Measurements from ENCODE around the gene EYA3.

Gene EYA3

DNA sequence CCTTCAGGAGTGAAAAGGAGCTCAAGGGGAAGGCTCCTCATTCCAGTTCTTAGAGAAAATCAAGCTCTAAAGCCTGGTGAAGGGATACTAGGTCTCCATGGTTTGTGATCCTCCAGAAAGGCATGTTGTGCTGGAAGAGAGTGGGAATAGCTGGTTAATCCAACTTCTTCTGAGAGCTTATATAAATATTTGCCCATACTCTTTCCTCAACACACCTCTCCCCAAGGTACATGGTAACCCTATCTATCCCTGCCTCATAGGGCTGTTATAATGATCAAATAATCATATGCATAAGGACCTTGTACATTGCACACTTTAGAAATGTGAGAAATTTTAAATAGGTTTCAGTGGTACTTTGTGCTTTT lies 114.0 kb downstream of the EYA3 start:
- POLR2A ChIA-PET = interaction anchor here (0.6 kb wide), 1 partner anchor 50 kb away, joined by 6 read pairs; no protein-coding TSS in a partner anchor
- Histone ChIP-seq H3K9me3 (ENCODE audit: control extremely low read depth in 1 of 5, control insufficient read depth in 4 of 5, insufficient read depth in 2 of 5, low read depth in 1 of 5, low read length in 4 of 5) (no peaks in the 10 kb centered on the region), H3K27me3 (replicated peaks in 2 of 5; ENCODE audit: control insufficient read depth in 4 of 5, insufficient read depth in 5 of 5, low read length in 4 of 5) (no peaks in the 10 kb centered on the region), H3K4me3 (ENCODE audit: control insufficient read depth in 1 of 7, extremely low read depth in 1 of 7, insufficient read depth in 4 of 7, low read depth in 2 of 7, low read length in 6 of 7) (no peak overlapping the region), H3K4me1 (ENCODE audit: control extremely low read depth in 1 of 4, control insufficient read depth in 4 of 4, insufficient read depth in 4 of 4, low read length in 3 of 4) (peaks cover 0 to 7% (median 1%) of the 10 kb centered on the region in 4 experiments), H3K27ac (ENCODE audit: insufficient read depth in 1 of 2, low read depth in 1 of 2, low read length in 2 of 2, poor library complexity in 1 of 2, severe bottlenecking in 2 of 2) (no peak overlapping the region), H3K36me3 (ENCODE audit: control insufficient read depth in 4 of 4, insufficient read depth in 4 of 4, low read length in 3 of 4) (peaks cover 9 to 56% (median 29%) of the 10 kb centered on the region in 4 experiments)
- DNase-seq = no peak
- CTCF ChIA-PET = interaction anchor here (0.8 to 5.8 kb wide), 8 partner anchors 13 to 117 kb away, joined by 3 to 40 read pairs (median 4); partner anchors contain the start of gene XKR8

DNA sequence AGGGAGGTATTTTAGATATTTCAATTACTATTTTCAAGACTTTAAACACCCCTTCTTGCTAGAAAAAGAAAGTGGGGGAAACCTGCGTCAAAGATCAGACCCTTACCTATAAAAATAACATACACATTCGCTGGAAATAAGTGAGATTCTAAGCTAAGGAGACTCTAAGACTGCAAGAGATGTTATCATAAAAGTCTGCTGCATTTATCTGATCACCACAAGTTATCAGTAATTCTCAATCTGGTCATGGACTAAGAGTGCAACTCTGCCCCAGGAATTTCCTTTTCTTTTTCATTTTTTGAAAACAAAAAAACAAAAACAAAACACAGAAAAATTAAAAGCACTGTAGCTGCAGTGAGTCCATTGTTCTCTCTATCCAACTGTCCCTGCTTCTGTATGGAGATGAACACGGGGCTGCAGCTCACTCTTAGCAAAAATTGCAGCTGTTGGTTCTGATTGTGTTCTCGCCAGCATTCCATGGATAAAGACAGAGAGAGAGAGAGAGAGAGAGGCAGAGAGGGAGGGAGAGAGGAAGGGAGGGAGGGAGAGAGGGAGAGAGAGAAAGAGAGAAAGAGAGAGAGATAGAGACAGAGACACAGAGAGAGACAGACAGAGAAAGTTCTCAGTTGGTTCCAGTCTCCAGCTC lies 114.5 kb downstream of the EYA3 start:
- WGBS (ENCODE audit: insufficient coverage) = 100% methylated on average over 2 of the region's 4 CpGs
- no peak overlapping the region for H3K27ac ChIP-seq (ENCODE audit: insufficient read depth in 1 of 2, low read depth in 1 of 2, low read length in 2 of 2, poor library complexity in 1 of 2, severe bottlenecking in 2 of 2)
- H3K4me3 ChIP-seq (ENCODE audit: control insufficient read depth in 1 of 7, extremely low read depth in 1 of 7, insufficient read depth in 4 of 7, low read depth in 2 of 7, low read length in 6 of 7) = no peak overlapping the region
- peaks cover 9 to 54% (median 29%) of the 10 kb centered on the region in 4 experiments for H3K36me3 ChIP-seq (ENCODE audit: control insufficient read depth in 4 of 4, insufficient read depth in 4 of 4, low read length in 3 of 4)
- DNase-seq = no peak
- H3K4me1 ChIP-seq (ENCODE audit: control extremely low read depth in 1 of 4, control insufficient read depth in 4 of 4, insufficient read depth in 4 of 4, low read length in 3 of 4) = peaks cover 0 to 2% (median 0%) of the 10 kb centered on the region in 4 experiments
- ChIA-PET CTCF (interaction anchor here (0.7 to 5.8 kb wide), 10 partner anchors 7 to 116 kb away, joined by 3 to 40 read pairs (median 4); partner anchors contain the start of gene XKR8), POLR2A (interaction anchor here (0.6 kb wide), 1 partner anchor 50 kb away, joined by 6 read pairs; no protein-coding TSS in a partner anchor)
- H3K9me3 ChIP-seq (ENCODE audit: control extremely low read depth in 1 of 5, control insufficient read depth in 4 of 5, insufficient read depth in 2 of 5, low read depth in 1 of 5, low read length in 4 of 5) = no peaks in the 10 kb centered on the region
- no peaks in the 10 kb centered on the region for H3K27me3 ChIP-seq (replicated peaks in 2 of 5; ENCODE audit: control insufficient read depth in 4 of 5, insufficient read depth in 5 of 5, low read length in 4 of 5)

GRCh38 chr1:27972141-27972540 lies 116.3 kb downstream of the EYA3 start:
- H3K36me3 ChIP-seq (ENCODE audit: control insufficient read depth in 4 of 4, insufficient read depth in 4 of 4, low read length in 3 of 4) = peaks cover 2 to 59% (median 37%) of the 10 kb centered on the region in 4 experiments
- no peaks in the 10 kb centered on the region for H3K27me3 ChIP-seq (replicated peaks in 2 of 5; ENCODE audit: control insufficient read depth in 4 of 5, insufficient read depth in 5 of 5, low read length in 4 of 5)
- peaks cover 0 to 1% (median 0%) of the 10 kb centered on the region in 4 experiments for H3K4me1 ChIP-seq (ENCODE audit: control extremely low read depth in 1 of 4, control insufficient read depth in 4 of 4, insufficient read depth in 4 of 4, low read length in 3 of 4)
- H3K27ac ChIP-seq (ENCODE audit: insufficient read depth in 1 of 2, low read depth in 1 of 2, low read length in 2 of 2, poor library complexity in 1 of 2, severe bottlenecking in 2 of 2) = no peak overlapping the region
- no peak for DNase-seq
- CTCF ChIA-PET = interaction anchor here (0.8 to 5.8 kb wide), 5 partner anchors 8 to 32 kb away, joined by 3 to 40 read pairs (median 5); partner anchors contain the start of gene XKR8
- POLR2A ChIA-PET = no interaction called here
- WGBS (ENCODE audit: insufficient coverage) = 98% methylated on average over 4 of the region's 4 CpGs
- H3K4me3 ChIP-seq (ENCODE audit: control insufficient read depth in 1 of 7, extremely low read depth in 1 of 7, insufficient read depth in 4 of 7, low read depth in 2 of 7, low read length in 6 of 7) = no peak overlapping the region
- H3K9me3 ChIP-seq (ENCODE audit: control extremely low read depth in 1 of 5, control insufficient read depth in 4 of 5, insufficient read depth in 2 of 5, low read depth in 1 of 5, low read length in 4 of 5) = no peaks in the 10 kb centered on the region

DNA sequence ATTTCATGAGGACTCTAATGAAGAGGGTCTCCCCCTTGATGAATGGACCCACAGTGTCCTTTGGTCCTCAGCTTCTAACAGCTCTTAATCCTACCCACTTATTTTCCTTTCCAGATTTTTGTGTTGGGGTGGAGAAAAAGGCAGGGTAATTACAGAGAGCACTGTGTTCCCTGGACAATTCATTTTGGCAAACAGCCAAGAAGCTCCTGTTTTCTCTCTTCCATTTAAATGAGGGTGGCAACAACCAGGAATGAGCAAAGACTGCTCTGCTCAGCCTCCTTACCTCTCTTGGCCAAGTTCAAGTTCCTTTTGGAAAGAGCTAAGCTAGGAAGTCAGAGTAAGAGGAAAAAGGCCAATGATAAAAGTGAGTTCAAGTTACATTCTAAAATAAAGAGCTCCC lies 116.7 kb downstream of the EYA3 start:
- no peak overlapping the region for H3K4me3 ChIP-seq (ENCODE audit: control insufficient read depth in 1 of 7, extremely low read depth in 1 of 7, insufficient read depth in 4 of 7, low read depth in 2 of 7, low read length in 6 of 7)
- H3K4me1 ChIP-seq (ENCODE audit: control extremely low read depth in 1 of 4, control insufficient read depth in 4 of 4, insufficient read depth in 4 of 4, low read length in 3 of 4) = peaks cover 0 to 1% (median 0%) of the 10 kb centered on the region in 4 experiments
- peaks cover 4 to 61% (median 40%) of the 10 kb centered on the region in 4 experiments for H3K36me3 ChIP-seq (ENCODE audit: control insufficient read depth in 4 of 4, insufficient read depth in 4 of 4, low read length in 3 of 4)

DNA sequence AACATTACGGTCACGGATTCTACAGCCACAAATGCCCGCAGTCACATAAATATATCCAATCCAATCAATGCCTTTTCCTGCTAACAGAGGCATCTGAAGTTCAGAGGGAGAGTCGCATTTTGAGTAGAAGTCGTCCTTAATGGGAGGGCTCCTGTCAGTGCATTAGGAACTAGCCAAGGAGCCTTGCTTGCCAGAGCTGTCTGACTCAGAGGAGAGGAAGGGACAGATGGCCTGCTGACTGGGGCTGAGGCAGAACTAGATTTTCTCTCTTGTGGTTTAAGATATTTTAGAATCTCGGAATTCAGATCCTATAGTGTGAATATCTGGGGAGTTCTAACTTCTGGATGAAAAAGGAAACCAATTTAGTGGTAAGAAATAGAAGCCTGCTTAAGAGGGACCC lies 118.0 kb downstream of the EYA3 start:
- Histone ChIP-seq H3K36me3 (ENCODE audit: control insufficient read depth in 4 of 4, insufficient read depth in 4 of 4, low read length in 3 of 4) (peaks cover 4 to 66% (median 44%) of the 10 kb centered on the region in 4 experiments), H3K27ac (ENCODE audit: insufficient read depth in 1 of 2, low read depth in 1 of 2, low read length in 2 of 2, poor library complexity in 1 of 2, severe bottlenecking in 2 of 2) (no peak overlapping the region), H3K27me3 (replicated peaks in 2 of 5; ENCODE audit: control insufficient read depth in 4 of 5, insufficient read depth in 5 of 5, low read length in 4 of 5) (no peaks in the 10 kb centered on the region), H3K9me3 (ENCODE audit: control extremely low read depth in 1 of 5, control insufficient read depth in 4 of 5, insufficient read depth in 2 of 5, low read depth in 1 of 5, low read length in 4 of 5) (no peaks in the 10 kb centered on the region), H3K4me1 (ENCODE audit: control extremely low read depth in 1 of 4, control insufficient read depth in 4 of 4, insufficient read depth in 4 of 4, low read length in 3 of 4) (peaks cover 0 to 1% (median 0%) of the 10 kb centered on the region in 4 experiments), H3K4me3 (ENCODE audit: control insufficient read depth in 1 of 7, extremely low read depth in 1 of 7, insufficient read depth in 4 of 7, low read depth in 2 of 7, low read length in 6 of 7) (no peak overlapping the region)
- POLR2A ChIA-PET = no interaction called here
- WGBS (ENCODE audit: insufficient coverage) = 94% methylated on average over 2 of the region's 6 CpGs
- CTCF ChIA-PET = interaction anchor here (1.0 to 5.8 kb wide), 2 partner anchors 9 to 113 kb away, joined by 3 to 40 read pairs; partner anchors contain the start of gene XKR8
- no peak for DNase-seq

More for the DNA sequence above, 116.7 kb downstream of the EYA3 start:
- no peaks in the 10 kb centered on the region for H3K27me3 ChIP-seq (replicated peaks in 2 of 5; ENCODE audit: control insufficient read depth in 4 of 5, insufficient read depth in 5 of 5, low read length in 4 of 5)
- ChIA-PET POLR2A (no interaction called here), CTCF (interaction anchor here (0.8 to 5.8 kb wide), 5 partner anchors 9 to 31 kb away, joined by 3 to 40 read pairs (median 5); partner anchors contain the start of gene XKR8)
- no peaks in the 10 kb centered on the region for H3K9me3 ChIP-seq (ENCODE audit: control extremely low read depth in 1 of 5, control insufficient read depth in 4 of 5, insufficient read depth in 2 of 5, low read depth in 1 of 5, low read length in 4 of 5)
- no peak overlapping the region for H3K27ac ChIP-seq (ENCODE audit: insufficient read depth in 1 of 2, low read depth in 1 of 2, low read length in 2 of 2, poor library complexity in 1 of 2, severe bottlenecking in 2 of 2)
- DNase-seq = no peak

DNA sequence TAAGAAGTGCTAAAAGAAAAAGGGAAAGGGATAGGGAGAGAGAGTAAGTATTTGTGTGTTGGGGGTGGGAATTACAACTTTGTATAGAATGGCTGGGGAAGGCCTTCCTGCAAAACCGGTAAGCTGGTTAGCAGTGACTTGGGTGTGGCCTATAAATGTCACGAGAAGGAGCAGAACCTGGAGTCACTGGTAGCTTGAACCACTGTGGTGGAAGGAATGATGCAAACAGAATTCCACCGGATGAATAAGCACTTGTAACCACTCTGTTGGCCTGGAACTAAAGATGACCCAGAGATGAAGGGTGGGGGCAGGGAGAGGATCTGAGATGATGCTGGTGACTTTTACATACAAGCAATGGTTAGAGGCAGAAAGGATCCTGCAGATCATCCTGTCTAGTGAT lies 119.7 kb downstream of the EYA3 start:
- CTCF ChIA-PET = no interaction called here
- no peaks in the 10 kb centered on the region for H3K9me3 ChIP-seq (ENCODE audit: control extremely low read depth in 1 of 5, control insufficient read depth in 4 of 5, insufficient read depth in 2 of 5, low read depth in 1 of 5, low read length in 4 of 5)
- no peak overlapping the region for H3K27ac ChIP-seq (ENCODE audit: insufficient read depth in 1 of 2, low read depth in 1 of 2, low read length in 2 of 2, poor library complexity in 1 of 2, severe bottlenecking in 2 of 2)
- no peak for DNase-seq
- WGBS (ENCODE audit: insufficient coverage) = 91% methylated on average over 3 of the region's 3 CpGs
- H3K4me1 ChIP-seq (ENCODE audit: control extremely low read depth in 1 of 4, control insufficient read depth in 4 of 4, insufficient read depth in 4 of 4, low read length in 3 of 4) = peaks cover 0 to 8% (median under 1%) of the 10 kb centered on the region in 4 experiments
- POLR2A ChIA-PET = no interaction called here
- peaks cover 4 to 67% (median 50%) of the 10 kb centered on the region in 4 experiments for H3K36me3 ChIP-seq (ENCODE audit: control insufficient read depth in 4 of 4, insufficient read depth in 4 of 4, low read length in 3 of 4)
- no peak overlapping the region for H3K4me3 ChIP-seq (ENCODE audit: control insufficient read depth in 1 of 7, extremely low read depth in 1 of 7, insufficient read depth in 4 of 7, low read depth in 2 of 7, low read length in 6 of 7)
- H3K27me3 ChIP-seq (replicated peaks in 2 of 5; ENCODE audit: control insufficient read depth in 4 of 5, insufficient read depth in 5 of 5, low read length in 4 of 5) = no peaks in the 10 kb centered on the region

- POLR2A ChIA-PET = no interaction called here
- H3K36me3 ChIP-seq (ENCODE audit: control insufficient read depth in 4 of 4, insufficient read depth in 4 of 4, low read length in 3 of 4) = peaks cover 4 to 66% (median 50%) of the 10 kb centered on the region in 4 experiments
- WGBS (ENCODE audit: insufficient coverage) = 97% methylated on average over 4 of the region's 4 CpGs
- H3K27ac ChIP-seq (ENCODE audit: insufficient read depth in 1 of 2, low read depth in 1 of 2, low read length in 2 of 2, poor library complexity in 1 of 2, severe bottlenecking in 2 of 2) = no peak overlapping the region
- DNase-seq = no peak
- no peaks in the 10 kb centered on the region for H3K27me3 ChIP-seq (replicated peaks in 2 of 5; ENCODE audit: control insufficient read depth in 4 of 5, insufficient read depth in 5 of 5, low read length in 4 of 5)
- CTCF ChIA-PET = no interaction called here
- peaks cover 0 to 10% (median under 1%) of the 10 kb centered on the region in 4 experiments for H3K4me1 ChIP-seq (ENCODE audit: control extremely low read depth in 1 of 4, control insufficient read depth in 4 of 4, insufficient read depth in 4 of 4, low read length in 3 of 4)
- no peaks in the 10 kb centered on the region for H3K9me3 ChIP-seq (ENCODE audit: control extremely low read depth in 1 of 5, control insufficient read depth in 4 of 5, insufficient read depth in 2 of 5, low read depth in 1 of 5, low read length in 4 of 5)
- no peak overlapping the region for H3K4me3 ChIP-seq (ENCODE audit: control insufficient read depth in 1 of 7, extremely low read depth in 1 of 7, insufficient read depth in 4 of 7, low read depth in 2 of 7, low read length in 6 of 7)
Measured at GRCh38 chr1:27967884-27968466, 120.4 kb downstream of the EYA3 start.
